T-helper 1 cell (primary cell): ENCODE results near the gene TMEM132A.
A peak's percentile ranks its signal among the peaks of the same experiment; 100 is the strongest.

Source experiments
- DNase-seq, 5 donors: peaks; one replicate each; pipeline ENCODE4 v3.0.0-alpha.2; 2012 to 2020

TMEM132A gene

GRCh38 chr11:60939855-60940254 is 15.6 kb downstream of the TMEM132A start:
- DNase-seq, result no peak

- no peak for DNase-seq
Measured at GRCh38 chr11:60941371-60942119, 17.3 kb downstream of the TMEM132A start.

- no peak for DNase-seq
Measured at GRCh38 chr11:60942219-60942618, 18.0 kb downstream of the TMEM132A start.

GRCh38 chr11:60942970-60943565 is 18.8 kb downstream of the TMEM132A start:
- no peak for DNase-seq

- DNase-seq, result no peak
Measured at GRCh38 chr11:60944490-60945294, 20.4 kb downstream of the TMEM132A start.

- no peak for DNase-seq
Measured at GRCh38 chr11:60945295-60945667, 21.0 kb downstream of the TMEM132A start.

GRCh38 chr11:60946601-60947264 is 22.5 kb downstream of the TMEM132A start:
- no peak for DNase-seq

GRCh38 chr11:60947700-60948099 is 23.4 kb downstream of the TMEM132A start:
- no peak for DNase-seq

- DNase-seq, result no peak
Measured at GRCh38 chr11:60948250-60948649, 24.0 kb downstream of the TMEM132A start.

- no peak for DNase-seq
Measured at GRCh38 chr11:60950024-60950423, 25.8 kb downstream of the TMEM132A start.

GRCh38 chr11:60950933-60951605 is 26.8 kb downstream of the TMEM132A start:
- DNase-seq, result peak in 1 of 5 donors; percentile 25

- DNase-seq, result no peak
Measured at GRCh38 chr11:60951606-60951903, 27.3 kb downstream of the TMEM132A start.

GRCh38 chr11:60951904-60952741 is 27.9 kb downstream of the TMEM132A start, which contains the start of gene SLC15A3:
TSS of gene SLC15A3 (minus strand) at chr11:60952176. CDS start at chr11:60951551, 625 bp downstream.
- peak in 1 of 5 donors; percentile 11 for DNase-seq

GRCh38 chr11:60952742-60953170 is 28.5 kb downstream of the TMEM132A start:
- DNase-seq, result no peak

GRCh38 chr11:60953781-60954180 is 29.5 kb downstream of the TMEM132A start:
- DNase-seq, result no peak

- DNase-seq, result no peak
Measured at GRCh38 chr11:60954421-60954820, 30.2 kb downstream of the TMEM132A start.

GRCh38 chr11:60955571-60955970 is 31.3 kb downstream of the TMEM132A start:
- no peak for DNase-seq

- no peak for DNase-seq
Measured at GRCh38 chr11:60957188-60957587, 32.9 kb downstream of the TMEM132A start.

- no peak for DNase-seq
Measured at GRCh38 chr11:60959431-60959830, 35.2 kb downstream of the TMEM132A start.

GRCh38 chr11:60960405-60960804 is 36.1 kb downstream of the TMEM132A start:
- no peak for DNase-seq

GRCh38 chr11:60964801-60965200 is 40.5 kb downstream of the TMEM132A start:
- DNase-seq, result no peak

GRCh38 chr11:60966890-60967289 is 42.6 kb downstream of the TMEM132A start:
- DNase-seq, result no peak
